HG03575 (cell line): Measurements from ENCODE around the gene NACC2.

Source experiments
- ATAC-seq: cut with Tn5 transposase; IDR thresholded peaks from one replicate; pipeline ENCODE4 v1.9.1; 2021; ENCODE audit not compliant: unreplicated experiment, insufficient number of reproducible peaks, low FRiP score; ENCODE audit errors: extremely low read depth

NACC2 gene

DNA sequence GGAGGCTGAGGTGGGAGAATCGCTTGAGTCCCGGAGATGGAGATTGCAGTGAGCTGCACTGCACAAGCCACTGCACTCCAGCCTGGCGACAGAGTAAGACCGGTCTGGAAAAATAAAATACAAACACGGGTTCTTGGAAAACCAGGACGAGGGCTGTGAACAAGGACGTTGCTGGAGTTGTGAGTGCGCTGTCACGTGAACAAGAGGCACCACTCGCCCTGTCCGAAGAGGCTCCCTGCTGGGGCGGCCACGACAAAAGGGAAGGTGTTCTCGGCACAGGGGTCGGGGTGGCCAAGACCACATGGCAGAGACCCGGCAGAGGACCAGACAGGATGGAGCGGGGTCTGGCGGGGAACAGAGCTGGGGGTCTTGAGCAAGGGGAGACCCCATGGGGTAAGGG is 103.3 kb downstream of the NACC2 start:
- no peak for ATAC-seq

DNA sequence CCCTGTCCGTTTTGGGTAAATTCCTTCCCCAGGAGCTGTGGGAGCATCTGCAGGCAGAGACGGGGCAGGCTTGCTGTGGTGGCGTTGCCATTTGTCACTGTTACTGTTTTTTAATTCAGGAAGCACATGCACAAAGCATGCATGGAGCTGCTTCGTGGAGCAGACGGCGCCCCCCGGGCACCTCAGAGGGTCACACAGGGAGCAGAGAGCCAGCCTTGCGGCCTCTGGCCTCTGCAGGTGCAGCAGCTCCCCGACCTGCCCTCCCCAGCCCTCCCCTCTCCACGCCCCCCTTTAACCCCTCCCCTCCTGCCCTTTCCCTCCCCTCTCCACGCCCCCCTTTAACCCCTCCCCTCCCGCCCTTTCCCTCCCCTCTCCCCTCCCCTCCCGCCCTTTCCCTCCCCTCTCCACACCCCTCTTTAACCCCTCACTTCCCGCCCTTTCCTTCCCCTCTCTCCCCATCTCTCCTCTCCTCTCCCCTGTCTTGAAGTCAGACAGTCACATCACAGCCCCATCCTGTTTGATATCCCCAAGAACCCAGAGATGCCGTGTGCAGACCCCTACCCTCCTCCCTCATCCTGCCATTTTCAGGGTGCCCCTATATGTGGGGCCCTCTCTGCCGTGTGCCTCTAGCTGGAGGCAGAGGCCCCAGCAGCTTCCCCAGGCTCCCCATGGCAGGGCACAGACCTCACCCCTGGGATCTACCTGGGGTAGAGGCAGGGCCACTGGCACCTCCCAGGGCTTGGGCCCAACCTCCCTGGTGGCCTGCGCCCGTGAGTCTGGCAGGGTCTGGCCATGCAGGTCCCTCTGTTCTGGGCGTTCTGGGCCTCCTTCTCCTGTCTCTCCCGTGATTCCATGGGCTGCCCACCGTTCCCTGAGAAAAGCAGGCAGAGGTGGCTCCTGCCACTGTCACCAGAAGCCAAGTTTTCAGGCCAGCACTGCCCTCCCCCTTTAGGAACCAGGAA is 104.3 kb downstream of the NACC2 start:
- ATAC-seq, result no peak

DNA sequence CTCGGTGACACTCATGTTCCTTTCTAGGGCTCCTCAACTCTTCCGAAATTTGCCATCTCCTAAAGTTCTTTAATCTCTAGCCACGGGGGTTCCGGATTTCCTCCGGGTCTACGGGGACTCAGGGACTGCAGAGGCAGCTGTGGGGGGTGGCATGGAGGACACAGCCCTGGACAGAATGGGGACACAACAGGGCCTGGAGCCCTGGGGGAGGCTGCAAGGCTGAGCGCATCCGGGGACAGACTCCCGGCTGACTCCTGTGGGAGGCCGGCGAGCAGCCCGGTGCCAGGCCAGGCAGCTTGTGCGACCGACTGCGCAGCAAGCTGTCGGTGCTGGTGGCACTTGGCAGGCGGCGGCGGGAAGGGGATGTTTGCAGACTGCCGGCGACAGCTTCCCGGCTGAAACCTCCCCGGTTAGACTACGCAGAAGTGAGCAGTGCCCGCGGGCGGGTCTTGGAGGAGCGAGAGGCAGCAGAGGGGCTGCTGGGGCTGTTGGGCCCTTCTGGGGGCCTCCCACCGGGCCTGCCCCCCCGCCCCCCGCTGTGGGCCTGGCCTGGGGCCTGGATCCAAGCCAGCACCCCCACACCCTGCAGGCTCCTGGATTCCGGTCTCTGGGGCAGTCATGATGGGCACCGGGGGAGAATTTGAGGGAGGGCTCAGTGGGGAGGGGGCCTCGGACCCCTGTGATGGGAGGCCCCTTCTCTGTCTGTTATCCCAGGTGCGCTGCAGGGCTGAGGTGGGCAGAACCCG is 105.2 kb downstream of the NACC2 start:
- no peak for ATAC-seq

- no peak for ATAC-seq
Measured at GRCh38 chr9:135989157-135989556, 105.9 kb downstream of the NACC2 start.

GRCh38 chr9:135988493-135988892 is 106.6 kb downstream of the NACC2 start:
- ATAC-seq, result no peak

DNA sequence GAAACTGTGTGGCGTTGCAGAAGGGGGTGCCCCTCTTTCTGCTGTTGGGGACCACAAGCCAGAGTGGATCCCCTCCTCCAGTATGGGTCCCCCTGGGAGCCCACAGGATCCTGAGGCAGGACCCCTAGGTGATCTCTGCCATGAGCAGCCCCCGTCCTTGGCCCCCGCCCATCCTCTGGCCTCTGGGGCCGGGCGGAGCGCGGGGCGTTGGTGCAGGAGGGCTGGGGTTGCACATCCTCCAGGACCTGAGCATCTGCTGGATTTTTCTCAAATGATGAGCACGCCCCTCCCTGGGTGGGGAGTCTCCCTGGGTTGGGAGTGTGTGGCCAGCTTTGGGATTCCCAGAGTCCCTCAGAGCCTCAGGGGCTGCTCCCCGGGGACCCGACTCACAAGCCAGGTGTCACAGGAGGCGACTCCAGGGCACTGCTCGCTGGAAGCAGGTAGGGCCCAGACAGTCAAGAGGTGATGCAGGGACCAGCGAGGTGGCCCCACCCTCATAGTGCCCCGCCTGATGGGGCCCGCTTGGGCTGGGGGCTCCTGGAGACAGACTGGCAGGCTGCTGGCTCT is 107.2 kb downstream of the NACC2 start:
- no peak for ATAC-seq

- ATAC-seq, result no peak
Measured at GRCh38 chr9:135986605-135987004, 108.5 kb downstream of the NACC2 start.

DNA sequence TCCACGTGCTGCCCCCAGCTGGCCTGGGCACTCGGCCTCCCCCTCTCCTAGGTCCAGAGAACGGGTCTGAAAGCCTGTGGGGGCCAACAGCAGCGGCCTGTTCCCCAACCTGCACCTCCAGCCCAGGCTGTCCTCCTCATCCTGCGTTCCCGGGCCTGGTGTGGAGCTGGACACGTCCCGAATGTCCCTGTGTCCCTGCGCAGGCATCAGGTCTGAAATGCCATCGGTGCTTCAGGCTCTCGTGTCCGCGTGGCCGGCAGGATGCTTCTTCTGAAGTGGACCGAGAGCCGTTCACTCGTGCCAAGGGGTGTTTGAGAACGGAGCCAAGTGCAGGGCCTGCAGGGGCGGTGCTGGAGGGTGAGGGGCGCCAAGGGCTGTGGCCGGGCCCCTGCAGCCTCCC is 109.2 kb downstream of the NACC2 start:
- no peak for ATAC-seq

DNA sequence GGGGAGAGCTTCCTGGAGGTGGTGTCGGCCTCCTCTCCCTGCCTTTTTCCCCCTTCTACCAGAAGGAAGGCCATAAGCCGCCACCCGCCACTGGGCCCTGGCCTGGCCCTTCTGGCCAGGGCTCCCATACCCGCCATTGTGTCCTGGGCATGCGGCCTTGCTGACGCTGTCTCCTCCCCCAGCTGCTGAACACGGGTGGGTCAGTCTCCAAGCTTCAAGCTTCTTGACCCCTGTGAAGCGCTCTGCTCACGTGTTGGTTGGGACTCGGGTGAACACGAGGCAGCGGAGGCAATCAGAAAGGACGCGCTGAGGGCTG is 109.7 kb downstream of the NACC2 start:
- no peak for ATAC-seq

DNA sequence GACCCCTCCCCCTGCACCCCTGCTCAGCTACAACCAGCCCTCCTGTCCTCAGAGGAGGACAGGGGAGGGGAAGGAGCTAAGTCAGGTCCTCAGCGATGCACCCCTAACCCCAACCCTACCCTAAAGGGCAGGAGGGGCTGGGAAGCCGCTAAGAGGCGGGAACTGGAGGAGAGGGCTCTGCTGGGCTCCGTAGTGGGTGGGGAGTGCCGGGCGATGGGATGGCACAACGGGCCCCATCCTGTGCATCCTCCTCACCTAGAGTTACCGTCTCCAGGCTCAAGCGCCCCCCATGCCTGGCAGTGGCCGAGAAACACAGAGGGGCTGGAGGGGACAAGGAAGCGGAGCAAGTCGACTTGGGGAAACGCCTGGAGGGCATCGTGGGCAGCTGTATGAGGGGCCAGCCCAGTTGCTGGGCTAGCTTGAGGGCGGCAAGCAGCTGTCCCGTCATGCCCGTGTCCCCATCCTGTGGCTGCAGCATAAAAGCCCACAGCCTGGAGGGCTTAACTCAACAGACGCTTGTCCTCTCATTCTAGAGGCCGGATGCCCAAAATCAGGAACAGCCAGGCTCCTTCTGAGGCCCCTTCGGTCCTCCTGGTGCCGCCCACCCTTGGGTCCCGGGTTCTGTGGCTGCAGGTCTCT is 110.9 kb downstream of the NACC2 start:
- ATAC-seq, result no peak

GRCh38 chr9:135983208-135984071 is 111.6 kb downstream of the NACC2 start:
- ATAC-seq, result no peak

DNA sequence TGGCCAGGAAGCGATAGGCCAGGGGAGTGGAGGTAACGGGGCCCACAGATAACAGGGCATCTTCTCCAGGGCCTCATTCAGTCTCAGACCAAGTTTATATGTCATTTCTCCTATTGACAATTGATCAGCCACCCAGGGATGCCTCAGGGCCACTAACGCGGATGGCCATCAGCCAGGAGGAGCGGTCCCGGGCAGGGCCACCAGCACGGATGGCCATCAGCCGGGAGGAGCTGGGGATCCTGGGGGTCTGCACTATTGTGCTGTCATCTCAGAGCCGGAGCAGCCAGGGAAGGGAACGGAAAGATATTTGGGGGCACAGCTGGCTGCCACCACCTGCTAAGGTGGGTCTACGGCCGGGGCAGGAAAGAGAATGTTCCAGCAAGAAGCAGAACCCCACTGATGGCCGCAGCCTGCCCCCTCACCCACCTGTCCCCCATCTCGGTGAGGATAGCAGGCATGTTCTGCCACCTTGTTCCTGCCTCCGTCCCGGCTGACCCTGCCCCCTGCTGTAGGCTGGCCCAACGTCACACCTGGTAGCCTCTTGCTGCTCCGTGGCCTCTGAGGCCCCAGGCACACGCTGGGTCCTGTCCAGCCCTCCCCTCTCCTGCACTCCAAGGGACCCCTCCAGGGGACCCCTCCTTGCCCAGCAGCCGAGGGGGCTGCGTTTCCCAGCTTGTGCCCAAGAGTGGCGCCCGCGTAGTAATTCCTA is 112.4 kb downstream of the NACC2 start:
- no peak for ATAC-seq

GRCh38 chr9:135980926-135981630 is 114.0 kb downstream of the NACC2 start:
- ATAC-seq, result no peak

GRCh38 chr9:135979547-135980166 is 115.4 kb downstream of the NACC2 start:
- ATAC-seq, result no peak

- no peak for ATAC-seq
Measured at GRCh38 chr9:135978642-135979546, 116.2 kb downstream of the NACC2 start.

DNA sequence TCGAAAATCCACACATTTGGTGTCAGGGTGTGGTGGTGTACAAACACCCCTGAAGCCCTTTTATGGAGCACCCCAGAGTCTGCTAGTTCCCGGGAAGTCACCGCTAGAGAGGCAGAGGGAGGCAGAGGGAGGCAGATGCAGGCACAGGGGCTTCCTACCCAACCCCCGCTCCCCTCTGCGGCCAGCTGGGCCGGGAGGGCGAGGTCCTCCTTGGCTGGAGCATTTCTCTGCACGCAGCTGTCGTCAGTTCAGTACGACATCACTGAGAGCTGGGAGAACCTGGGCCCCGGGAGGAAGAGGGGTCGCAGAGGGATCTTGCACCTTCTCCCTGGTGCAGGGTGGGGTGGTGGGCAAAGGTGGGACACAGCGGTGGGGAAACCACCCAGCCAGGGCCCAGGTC is 118.1 kb downstream of the NACC2 start:
- no peak for ATAC-seq
